HG03066 (cell line): ENCODE data around the gene INHBC.
A peak's percentile ranks its signal among the peaks of the same experiment; 100 is the strongest.

Experiments
- ATAC-seq: cut with Tn5 transposase; IDR thresholded peaks from one replicate; pipeline ENCODE4 v1.9.1; 2021; ENCODE audit warnings: low read depth; ENCODE audit not compliant: unreplicated experiment

INHBC gene

DNA sequence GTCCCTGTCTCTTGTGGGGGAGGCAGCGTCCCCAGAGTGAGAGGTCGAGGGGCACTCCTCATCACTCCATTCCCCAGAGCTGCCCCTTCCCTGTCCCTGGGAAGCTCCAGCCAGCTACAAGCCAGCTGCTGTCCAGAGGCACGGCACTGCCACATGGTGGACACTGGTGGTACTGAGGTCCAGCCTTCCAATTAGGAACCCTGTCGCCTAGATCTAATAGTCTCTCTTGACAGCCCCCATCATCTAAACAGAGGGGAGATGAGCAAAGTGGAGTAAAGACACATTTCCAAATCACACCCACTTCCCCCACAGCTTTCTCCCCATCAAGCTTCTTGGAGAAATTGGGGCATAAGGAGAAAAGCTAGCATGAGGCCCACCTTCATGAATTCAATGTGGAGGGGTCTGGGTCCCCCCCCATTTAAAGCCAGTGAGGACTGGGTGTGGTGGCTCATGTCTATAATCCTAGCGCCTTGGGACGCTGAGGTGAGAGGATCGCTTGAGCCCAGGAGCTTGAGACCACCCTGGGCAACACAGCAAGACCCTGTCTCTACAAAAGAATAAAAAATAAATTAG is 18.4 kb downstream of the INHBC start:
- ATAC-seq: peak; percentile 68

DNA sequence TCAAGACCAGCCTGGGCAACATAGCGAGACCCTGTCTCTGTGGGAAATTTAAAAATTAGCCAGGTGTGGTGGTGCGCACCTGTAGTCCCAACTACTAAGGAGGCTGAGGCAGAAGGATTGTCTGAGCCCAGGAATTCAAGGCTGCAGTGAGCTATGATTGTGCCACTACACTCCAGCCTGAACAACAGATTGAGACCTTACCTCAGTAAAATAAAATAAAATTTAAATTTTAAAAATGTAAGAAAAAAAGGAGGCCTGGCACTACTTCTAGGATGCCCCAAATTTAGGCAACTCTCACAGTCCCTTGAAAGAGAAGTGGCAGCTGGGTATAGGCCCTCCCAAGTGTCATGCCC is 19.6 kb downstream of the INHBC start:
- ATAC-seq: no peak

DNA sequence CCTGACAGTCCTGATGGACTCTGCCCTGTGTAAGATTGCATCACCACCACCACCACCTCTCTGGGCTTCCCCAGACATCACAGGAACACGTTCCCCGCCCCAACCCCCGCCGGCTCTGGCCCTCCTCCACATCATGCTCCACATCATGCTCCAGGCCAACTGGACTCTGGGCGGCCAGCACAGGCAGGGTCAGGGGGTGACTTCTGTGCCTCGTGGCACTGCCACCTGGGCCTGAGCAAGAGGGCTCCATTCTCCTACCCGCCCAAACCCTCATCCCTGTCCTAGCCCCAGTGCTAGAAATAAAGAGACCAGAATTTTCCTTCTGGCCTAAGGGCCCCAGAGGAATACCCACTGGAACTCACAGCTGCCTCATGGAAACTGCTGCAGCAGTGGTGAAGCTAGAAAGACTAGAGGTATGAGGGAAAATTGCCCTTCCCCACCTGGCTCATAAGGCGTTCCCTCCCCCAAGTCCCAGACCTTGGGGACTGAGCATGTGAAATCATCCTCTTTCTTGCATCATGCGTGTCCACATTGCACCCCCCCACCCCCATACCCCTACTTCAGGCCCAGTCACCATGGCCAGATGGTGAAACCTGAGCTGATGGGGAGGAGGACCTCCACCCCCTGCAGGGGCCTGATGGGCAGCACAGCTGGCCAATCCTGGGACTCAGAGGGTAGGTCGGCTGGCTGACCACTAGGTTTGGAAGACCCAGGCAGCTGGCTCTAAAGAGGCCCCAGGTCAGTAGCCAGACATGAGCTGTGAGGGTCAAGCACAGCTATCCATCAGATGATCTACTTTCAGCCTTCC is 20.2 kb downstream of the INHBC start, which contains the start of gene INHBE:
Gene INHBE (plus strand): TSS at position 742 of the 808 bp plus-strand sequence. CDS start 230 bp downstream, outside the sequence.
- ATAC-seq: no peak

DNA sequence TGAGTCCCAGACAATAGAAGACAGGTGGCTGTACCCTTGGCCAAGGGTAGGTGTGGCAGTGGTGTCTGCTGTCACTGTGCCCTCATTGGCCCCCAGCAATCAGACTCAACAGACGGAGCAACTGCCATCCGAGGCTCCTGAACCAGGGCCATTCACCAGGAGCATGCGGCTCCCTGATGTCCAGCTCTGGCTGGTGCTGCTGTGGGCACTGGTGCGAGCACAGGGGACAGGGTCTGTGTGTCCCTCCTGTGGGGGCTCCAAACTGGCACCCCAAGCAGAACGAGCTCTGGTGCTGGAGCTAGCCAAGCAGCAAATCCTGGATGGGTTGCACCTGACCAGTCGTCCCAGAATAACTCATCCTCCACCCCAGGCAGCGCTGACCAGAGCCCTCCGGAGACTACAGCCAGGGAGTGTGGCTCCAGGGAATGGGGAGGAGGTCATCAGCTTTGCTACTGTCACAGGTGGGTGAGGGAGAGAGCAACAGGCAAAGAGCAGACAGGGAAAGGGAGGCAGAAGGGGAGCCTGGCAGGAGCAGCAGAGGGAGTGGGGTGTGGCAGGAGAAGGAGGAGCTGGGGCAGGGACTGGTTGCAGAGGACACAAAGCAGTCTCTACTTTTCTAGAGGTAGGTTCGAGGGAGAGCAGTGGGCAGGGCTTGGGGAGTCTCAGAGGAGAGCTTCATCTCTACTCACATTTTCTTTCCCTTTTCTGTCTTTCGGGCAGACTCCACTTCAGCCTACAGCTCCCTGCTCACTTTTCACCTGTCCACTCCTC is 21.0 kb downstream of the INHBC start:
- no peak for ATAC-seq

DNA sequence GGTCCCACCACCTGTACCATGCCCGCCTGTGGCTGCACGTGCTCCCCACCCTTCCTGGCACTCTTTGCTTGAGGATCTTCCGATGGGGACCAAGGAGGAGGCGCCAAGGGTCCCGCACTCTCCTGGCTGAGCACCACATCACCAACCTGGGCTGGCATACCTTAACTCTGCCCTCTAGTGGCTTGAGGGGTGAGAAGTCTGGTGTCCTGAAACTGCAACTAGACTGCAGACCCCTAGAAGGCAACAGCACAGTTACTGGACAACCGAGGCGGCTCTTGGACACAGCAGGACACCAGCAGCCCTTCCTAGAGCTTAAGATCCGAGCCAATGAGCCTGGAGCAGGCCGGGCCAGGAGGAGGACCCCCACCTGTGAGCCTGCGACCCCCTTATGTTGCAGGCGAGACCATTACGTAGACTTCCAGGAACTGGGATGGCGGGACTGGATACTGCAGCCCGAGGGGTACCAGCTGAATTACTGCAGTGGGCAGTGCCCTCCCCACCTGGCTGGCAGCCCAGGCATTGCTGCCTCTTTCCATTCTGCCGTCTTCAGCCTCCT is 21.6 kb downstream of the INHBC start:
- no peak for ATAC-seq

DNA sequence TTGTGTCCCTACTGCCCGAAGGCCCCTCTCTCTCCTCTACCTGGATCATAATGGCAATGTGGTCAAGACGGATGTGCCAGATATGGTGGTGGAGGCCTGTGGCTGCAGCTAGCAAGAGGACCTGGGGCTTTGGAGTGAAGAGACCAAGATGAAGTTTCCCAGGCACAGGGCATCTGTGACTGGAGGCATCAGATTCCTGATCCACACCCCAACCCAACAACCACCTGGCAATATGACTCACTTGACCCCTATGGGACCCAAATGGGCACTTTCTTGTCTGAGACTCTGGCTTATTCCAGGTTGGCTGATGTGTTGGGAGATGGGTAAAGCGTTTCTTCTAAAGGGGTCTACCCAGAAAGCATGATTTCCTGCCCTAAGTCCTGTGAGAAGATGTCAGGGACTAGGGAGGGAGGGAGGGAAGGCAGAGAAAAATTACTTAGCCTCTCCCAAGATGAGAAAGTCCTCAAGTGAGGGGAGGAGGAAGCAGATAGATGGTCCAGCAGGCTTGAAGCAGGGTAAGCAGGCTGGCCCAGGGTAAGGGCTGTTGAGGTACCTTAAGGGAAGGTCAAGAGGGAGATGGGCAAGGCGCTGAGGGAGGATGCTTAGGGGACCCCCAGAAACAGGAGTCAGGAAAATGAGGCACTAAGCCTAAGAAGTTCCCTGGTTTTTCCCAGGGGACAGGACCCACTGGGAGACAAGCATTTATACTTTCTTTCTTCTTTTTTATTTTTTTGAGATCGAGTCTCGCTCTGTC is 22.3 kb downstream of the INHBC start:
- ATAC-seq: no peak

DNA sequence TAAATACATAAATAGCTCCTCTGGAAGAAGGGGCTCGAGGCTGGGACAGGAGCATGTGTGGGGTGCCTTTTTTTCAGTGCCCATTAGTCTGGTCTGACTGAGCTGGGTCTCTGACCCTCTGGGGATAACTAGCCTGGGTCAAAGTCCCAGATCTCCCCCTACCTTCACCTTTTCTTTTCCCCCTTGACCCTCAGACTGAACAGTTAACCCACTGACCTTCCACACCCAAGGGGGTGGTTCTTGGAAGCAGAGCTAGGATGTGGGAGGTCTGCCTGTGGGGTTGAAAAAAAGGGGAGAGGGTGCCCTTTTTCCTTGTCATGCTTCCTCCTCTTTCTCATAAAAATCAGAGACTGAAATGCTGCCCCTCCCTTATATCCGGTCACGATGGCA is 24.1 kb downstream of the INHBC start:
- no peak for ATAC-seq

DNA sequence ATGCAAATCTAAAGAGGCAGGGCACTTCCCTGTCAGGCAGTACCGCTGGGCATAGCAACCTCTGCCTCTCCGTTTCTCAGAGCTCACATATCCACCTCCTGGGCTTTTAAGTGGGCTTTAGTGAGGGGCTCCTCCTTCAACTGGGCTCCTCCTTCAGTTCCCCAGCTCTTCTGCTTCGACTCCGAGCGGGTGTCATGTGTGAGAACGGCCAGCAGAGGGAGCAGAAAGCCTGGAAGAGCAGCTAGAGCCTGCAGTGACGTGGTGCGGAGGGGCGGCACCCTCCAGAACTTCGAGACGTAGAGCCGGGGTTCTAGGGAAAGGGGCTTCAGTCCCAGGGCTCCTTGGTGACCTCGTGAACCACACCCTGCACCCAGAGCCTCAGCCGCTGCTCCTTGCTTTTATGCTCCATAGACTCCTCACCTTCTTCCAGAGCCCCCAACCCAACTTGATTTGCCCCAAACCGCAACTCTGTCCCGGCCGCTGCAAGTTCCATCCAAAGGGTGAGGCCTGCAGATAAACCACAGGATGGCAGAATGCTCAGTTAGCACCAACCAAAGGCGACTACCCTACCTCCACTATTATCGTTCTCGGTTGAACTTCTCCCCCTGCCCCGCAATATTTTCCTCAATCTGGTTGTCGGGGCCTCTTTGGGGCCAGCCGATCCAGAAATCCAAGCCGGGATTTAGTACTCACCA is 24.6 kb downstream of the INHBC start:
- peak; percentile 49 for ATAC-seq

DNA sequence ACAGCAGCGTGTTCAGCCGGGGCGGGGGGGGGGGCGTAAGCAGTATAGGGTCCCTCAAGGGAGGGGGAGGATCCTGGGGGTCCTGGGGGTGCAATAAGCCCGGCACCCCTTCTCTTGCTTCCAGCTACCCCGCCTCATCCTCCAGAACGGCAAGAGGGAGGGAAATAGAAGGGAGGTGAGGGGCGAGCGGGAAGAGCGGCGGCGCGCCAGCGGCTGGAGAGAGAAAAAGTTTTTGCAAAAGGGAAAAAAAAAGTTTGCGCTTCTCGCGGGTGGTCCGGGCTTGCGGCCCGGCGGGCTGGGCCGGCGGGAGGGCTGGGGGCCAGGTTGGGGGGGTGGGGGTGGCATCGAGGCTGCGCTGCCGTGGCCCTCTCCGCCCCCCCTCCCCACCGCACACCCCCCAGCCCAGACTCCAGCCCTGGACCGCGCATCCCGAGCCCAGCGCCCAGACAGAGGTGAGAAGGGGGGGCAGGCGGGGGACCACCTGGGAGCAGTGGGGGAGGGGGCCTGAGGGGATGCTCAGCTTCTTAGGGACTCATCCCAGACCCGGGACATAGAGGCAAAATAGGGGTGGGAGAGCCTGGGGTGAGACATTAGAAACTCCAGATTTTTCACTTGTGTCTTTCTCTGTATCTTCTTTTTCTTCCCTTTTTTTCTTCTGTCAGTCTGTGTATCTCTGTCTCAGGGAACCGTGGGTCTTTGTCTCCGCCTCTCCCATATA is 25.3 kb downstream of the INHBC start, which contains the start of gene GLI1:
Gene GLI1 (plus strand): TSS at position 36 of the 718 bp plus-strand sequence. CDS start 3,907 bp downstream, outside the sequence.
- ATAC-seq: no peak

DNA sequence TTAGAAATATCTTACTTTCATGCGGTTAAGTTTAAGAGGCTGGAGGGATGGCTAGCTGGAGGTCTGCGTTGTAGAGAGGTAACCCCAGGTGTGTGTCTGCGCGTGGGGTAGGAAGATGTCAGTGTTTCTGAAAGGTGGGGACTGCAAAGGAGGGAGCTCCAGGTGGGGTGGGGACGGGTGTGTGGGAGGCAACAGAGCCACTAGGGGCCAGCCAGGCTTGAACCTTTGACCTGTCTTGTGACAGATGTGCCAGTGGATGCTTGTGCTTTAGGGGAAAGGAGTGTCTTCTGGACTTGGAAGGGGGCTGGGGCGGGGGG is 25.8 kb downstream of the INHBC start:
- ATAC-seq: no peak

DNA sequence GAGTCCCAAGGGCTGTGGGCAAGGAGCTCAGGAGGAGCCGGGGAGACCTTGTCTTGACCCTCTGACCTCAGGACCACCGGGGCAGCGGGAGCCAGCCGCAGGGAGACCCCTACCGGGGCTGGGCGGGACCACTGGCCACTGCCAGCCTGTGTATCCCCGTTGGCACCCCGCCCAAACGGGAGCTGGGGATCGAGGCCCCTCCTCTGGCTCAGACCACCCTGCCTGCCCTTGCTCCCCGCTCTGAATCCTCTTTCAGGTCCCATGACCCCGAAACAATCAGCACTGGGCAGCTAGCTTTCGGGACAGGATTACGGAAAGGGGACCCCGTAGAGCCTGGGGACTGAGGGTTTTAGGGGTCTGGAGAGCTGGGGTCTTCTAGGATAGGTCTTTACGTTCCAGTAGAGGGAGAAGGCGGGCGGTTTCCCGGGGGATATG is 26.3 kb downstream of the INHBC start:
- ATAC-seq: no peak

DNA sequence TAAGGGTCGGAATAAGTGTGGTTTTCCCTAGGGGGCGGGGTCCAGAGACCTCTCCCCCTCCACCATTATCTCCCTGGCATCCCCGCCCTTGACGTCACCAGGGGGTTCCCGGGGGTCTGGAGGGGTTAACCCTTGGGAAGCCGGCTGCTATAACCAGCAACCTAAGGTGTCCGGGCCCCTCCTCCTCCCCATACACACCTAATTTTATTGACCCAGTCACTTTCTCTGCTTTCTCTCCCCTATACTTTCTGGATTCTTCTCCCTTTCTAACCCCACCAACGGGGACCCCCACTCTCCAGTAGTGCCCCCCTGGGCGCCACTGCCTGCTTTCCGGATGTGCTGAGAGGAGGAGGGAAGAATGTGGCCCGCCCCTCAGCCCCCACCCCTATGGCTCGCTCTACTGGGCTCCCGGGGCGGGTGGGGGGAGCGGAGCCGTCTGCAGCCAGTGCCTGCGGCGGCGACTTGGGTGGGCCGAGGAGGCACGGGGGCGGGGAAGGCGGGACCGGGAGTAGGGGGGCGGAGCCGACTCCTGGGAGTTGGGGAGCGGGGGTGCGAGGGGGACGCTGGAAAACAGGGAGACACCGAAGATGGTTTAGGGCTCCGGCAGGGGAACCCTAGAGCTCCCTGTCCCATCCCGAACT is 26.8 kb downstream of the INHBC start:
- no peak for ATAC-seq

DNA sequence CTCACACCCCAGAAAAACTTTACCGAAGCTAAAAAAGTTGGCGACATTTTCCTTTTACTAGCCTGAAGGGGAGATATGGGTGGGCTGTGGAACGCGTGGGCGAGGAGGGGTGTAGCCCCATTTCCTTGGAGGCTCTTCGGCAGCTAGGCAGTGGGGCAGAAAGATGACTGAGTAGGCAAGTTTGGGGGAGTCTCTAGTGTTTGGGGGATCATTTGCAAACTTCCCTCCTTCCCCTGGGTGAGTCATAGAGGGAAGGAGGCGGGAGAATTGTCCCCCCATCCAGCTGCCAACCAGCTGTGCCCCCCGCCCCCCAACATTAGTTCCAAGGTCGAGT is 27.3 kb downstream of the INHBC start:
- no peak for ATAC-seq

DNA sequence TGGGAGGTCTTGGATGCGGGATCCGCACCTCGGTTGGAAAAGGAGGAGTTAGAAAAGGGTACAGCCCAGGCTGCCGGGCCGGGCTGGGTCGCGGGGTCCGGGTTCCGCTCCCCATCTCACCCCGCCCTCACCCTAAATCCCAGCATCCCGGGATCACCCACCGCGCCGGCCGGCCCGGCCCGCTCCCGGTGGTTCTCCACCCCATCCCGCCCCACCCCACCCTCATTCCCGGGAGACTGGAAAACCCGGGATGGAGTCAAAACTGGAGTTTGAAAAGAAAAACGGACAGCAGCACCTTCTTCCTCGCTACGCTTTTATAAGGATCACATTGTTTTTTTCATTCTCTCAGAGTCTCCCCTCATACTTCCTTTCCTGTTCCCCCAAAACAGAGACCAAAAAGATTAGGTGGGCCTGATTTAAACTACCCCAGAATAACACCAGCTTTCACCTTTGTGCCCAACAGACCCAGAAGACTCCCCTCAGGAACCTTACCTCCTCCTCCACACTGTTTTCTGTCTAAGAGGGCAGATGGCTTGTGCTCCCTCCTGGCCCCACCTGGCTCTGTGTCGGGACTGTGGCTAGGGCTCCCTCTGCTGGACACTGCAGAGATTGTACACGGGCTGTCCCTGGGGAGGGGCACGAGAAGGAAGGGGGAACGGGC is 27.8 kb downstream of the INHBC start:
- peak; percentile 60 for ATAC-seq

DNA sequence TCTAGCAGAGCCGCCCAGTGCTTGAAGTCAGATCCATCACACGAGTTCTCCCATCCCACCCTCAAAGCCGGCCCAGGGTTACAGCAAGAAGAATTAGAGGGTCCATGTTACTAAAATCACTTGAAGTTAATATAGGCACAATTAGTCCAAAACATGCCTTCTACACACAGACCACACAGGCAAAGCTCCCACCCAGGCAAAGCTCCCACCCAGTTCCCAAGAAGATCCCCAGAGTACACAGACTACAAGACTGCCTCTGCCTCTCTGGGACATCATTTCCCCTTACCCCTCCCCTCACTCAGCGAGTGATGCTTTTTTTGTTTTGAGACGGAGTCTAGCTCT is 28.3 kb downstream of the INHBC start:
- ATAC-seq: no peak

DNA sequence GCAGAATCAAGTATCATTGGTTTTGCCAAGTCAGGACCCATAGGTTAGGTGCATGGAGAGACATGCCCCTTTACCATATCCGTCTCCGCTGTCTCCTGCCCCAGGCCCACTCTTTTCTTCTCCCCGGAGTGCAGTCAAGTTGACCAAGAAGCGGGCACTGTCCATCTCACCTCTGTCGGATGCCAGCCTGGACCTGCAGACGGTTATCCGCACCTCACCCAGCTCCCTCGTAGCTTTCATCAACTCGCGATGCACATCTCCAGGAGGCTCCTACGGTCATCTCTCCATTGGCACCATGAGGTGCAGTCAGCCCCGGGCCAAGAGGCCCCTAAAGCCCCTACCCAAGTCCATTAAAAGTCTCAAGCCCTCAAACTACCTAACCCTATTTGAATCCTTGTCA is 30.0 kb downstream of the INHBC start:
- ATAC-seq: no peak

DNA sequence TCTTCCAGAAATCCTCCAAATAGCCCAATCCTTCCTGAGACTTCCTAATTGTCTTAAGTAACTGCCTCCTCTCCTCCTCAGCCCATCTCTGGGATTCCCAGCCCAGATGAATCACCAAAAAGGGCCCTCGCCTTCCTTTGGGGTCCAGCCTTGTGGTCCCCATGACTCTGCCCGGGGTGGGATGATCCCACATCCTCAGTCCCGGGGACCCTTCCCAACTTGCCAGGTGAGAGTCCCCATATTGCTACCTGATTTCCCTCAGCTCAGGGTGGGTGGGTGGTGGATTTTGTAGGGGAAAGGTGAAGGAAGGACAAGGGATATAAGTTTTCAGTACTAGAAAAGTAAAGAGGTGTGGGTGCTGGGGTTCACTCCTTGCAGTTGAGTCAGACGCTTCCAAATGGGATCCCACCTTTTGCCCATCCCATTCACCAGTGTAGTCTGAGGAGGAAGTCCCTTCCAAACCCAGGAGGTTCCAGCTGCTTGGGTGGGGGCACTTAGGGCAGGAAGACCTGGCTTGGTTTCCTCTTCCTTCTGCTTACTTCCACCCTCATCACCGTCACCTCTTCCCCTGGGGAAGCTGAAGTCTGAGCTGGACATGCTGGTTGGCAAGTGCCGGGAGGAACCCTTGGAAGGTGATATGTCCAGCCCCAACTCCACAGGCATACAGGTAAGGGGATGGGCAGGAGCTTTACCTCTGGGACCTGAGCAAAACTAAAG is 30.6 kb downstream of the INHBC start:
- ATAC-seq: no peak
